GM19463 (cell line): ENCODE results near the gene MTSS2.

Source experiments
- ATAC-seq: cut with Tn5 transposase; IDR thresholded peaks from one replicate; pipeline ENCODE4 v1.9.1; 2021; ENCODE audit warnings: mild to moderate bottlenecking, moderate library complexity; ENCODE audit not compliant: unreplicated experiment

The MTSS2 gene

GRCh38 chr16:70687671-70688245 is 1.9 kb upstream of the MTSS2 start:
- ATAC-seq, result no peak

- ATAC-seq, result no peak
Measured at GRCh38 chr16:70687102-70687511, 1.3 kb upstream of the MTSS2 start.

- no peak for ATAC-seq
Measured at GRCh38 chr16:70686376-70687101, 686 bp upstream of the MTSS2 start.

- ATAC-seq, result no peak
Measured at GRCh38 chr16:70685061-70685937, 554 bp downstream of the MTSS2 start.

GRCh38 chr16:70684146-70685060 is 1.4 kb downstream of the MTSS2 start:
- no peak for ATAC-seq

GRCh38 chr16:70683146-70683944 is 2.5 kb downstream of the MTSS2 start:
- ATAC-seq, result no peak

GRCh38 chr16:70682239-70683145 is 3.4 kb downstream of the MTSS2 start:
- ATAC-seq, result no peak

GRCh38 chr16:70681382-70682238 is 4.2 kb downstream of the MTSS2 start:
- ATAC-seq, result no peak

GRCh38 chr16:70680495-70681381 is 5.1 kb downstream of the MTSS2 start:
- ATAC-seq, result no peak

GRCh38 chr16:70679671-70680494 is 6.0 kb downstream of the MTSS2 start:
- ATAC-seq, result no peak

GRCh38 chr16:70678898-70679670 is 6.8 kb downstream of the MTSS2 start:
- no peak for ATAC-seq

GRCh38 chr16:70678121-70678897 is 7.5 kb downstream of the MTSS2 start:
- ATAC-seq, result no peak

GRCh38 chr16:70677499-70678120 is 8.2 kb downstream of the MTSS2 start:
- ATAC-seq, result no peak
